HepG2 (cell line): ENCODE data around the gene SMIM38. TPM values are rescaled to one million over a fixed set of nuclear protein-coding genes. Genes with fewer than 3 reads are reported as not detected.

Experiments used
- ARNT2 ChIP-seq: sonication (generic); formaldehyde crosslinking; IDR thresholded peaks from 2 replicates; pipeline ENCODE4 v1.8.0; 2022; ENCODE audit warnings: mild to moderate bottlenecking, low read depth, missing genetic modification reagents, moderate library complexity
- BHLHE40 ChIP-seq: IDR thresholded peaks from 2 replicates; pipeline ENCODE4 v1.6.1; 2011; ENCODE audit warnings: low read length, improper control_type of control experiment
- EP300 ChIP-seq, 3 experiments: sonication (generic) in 1 of 3; formaldehyde crosslinking in 1 of 3; IDR thresholded peaks; 2 replicates each; pipeline versions ENCODE4 v1.5.1 to v1.6.1; 2011 to 2020; ENCODE audit warnings: low read depth in 2 of 3, low read length in 2 of 3, borderline replicate concordance in 1 of 3, improper control_type of control experiment in 1 of 3, mild to moderate bottlenecking in 1 of 3, missing genetic modification reagents in 1 of 3, moderate library complexity in 1 of 3
- ERF ChIP-seq: IDR thresholded peaks from 2 replicates; pipeline ENCODE4 v1.6.1; 2018; ENCODE audit warnings: missing biosample characterization, missing genetic modification reagents
- GTF3A ChIP-seq: sonication (generic); formaldehyde crosslinking; conservative IDR thresholded peaks from 2 replicates; pipeline ENCODE4 v1.4.0; 2020; ENCODE audit warnings: mild to moderate bottlenecking, missing genetic modification reagents
- HOXA5 ChIP-seq: sonication (generic); formaldehyde crosslinking; IDR thresholded peaks from 2 replicates; pipeline ENCODE4 v1.4.0; 2020; ENCODE audit warnings: missing genetic modification reagents
- KDM5B ChIP-seq: sonication (generic); formaldehyde crosslinking; IDR thresholded peaks from 2 replicates; pipeline ENCODE4 v1.4.0; 2020; ENCODE audit warnings: missing genetic modification reagents, mild to moderate bottlenecking, borderline replicate concordance
- PHB2 ChIP-seq: fragments of 450-650 bp; IDR thresholded peaks from 2 replicates; pipeline ENCODE4 v1.6.1; 2018; ENCODE audit not compliant: partially characterized antibody
- PHF5A ChIP-seq: IDR thresholded peaks from one replicate; pipeline ENCODE4 v1.6.1; 2018; ENCODE audit warnings: low read depth, missing genetic modification reagents; ENCODE audit not compliant: unreplicated experiment
- SPEN ChIP-seq: sonication (generic); formaldehyde crosslinking; IDR thresholded peaks from 2 replicates; pipeline ENCODE4 v1.5.1; 2020; ENCODE audit warnings: low read depth, mild to moderate bottlenecking, missing genetic modification reagents
- ZFP62 ChIP-seq: sonication (generic); formaldehyde crosslinking; IDR thresholded peaks from 2 replicates; pipeline ENCODE4 v1.4.0; 2020; ENCODE audit warnings: missing genetic modification reagents
- ZKSCAN8 ChIP-seq: IDR thresholded peaks from 2 replicates; pipeline ENCODE4 v1.6.1; 2016; ENCODE audit warnings: borderline replicate concordance, missing genetic modification reagents, missing compliant biosample characterization
- ZNF570 ChIP-seq: sonication (generic); formaldehyde crosslinking; IDR thresholded peaks from 2 replicates; pipeline ENCODE4 v1.4.0; 2020; ENCODE audit warnings: mild to moderate bottlenecking, missing genetic modification reagents, borderline replicate concordance
- polyA plus RNA-seq, 8 experiments: library from polyadenylated mRNA; depleted of rRNA in 3 of 8; stranded (reverse) in 7 of 8; unstranded in 1 of 8; fragments of >200 nt; fragmentation: Illumina TruSeq in 4 of 8; extraction: Trizol in 4 of 8; gene quantifications; 2 replicates each; pipeline versions ENCODE4 v1.2.1 to v1.2.3, GENCODE V29; 2011 to 2016; ENCODE audit warnings: low read depth in 4 of 8, missing spikeins in 1 of 8, mixed read lengths in 1 of 8; ENCODE audit not compliant: insufficient read depth in 1 of 8
- total RNA-seq, 5 experiments: library from RNA; depleted of rRNA; stranded (reverse); fragments of >200 nt; fragmentation: Illumina TruSeq; extraction: Trizol; gene quantifications; 2 replicates each; pipeline ENCODE4 v1.2.3, GENCODE V29; 2016; ENCODE audit warnings: low read depth in 1 of 5
- TF ChIP-seq, protein P1 (sequence below): sonication (generic); formaldehyde crosslinking; IDR thresholded peaks from 2 replicates; pipeline ENCODE4 v1.4.0; 2020; ENCODE audit warnings: missing genetic modification reagents, mild to moderate bottlenecking, borderline replicate concordance
- TF ChIP-seq, protein P2 (sequence below): sonication (generic); formaldehyde crosslinking; IDR thresholded peaks from 2 replicates; pipeline ENCODE4 v1.5.1; 2020; ENCODE audit warnings: mild to moderate bottlenecking, missing genetic modification reagents, borderline replicate concordance
- TF ChIP-seq, protein P3 (sequence below): sonication (generic); formaldehyde crosslinking; IDR thresholded peaks from 2 replicates; pipeline ENCODE4 v1.4.0; 2020; ENCODE audit warnings: missing genetic modification reagents

SMIM38 gene
- total and polyA plus RNA-seq, 2 of the 13 experiments (the other 11 are each of a cell fraction or from before 2014, with no cell fraction given), result 0.30 to 0.40 TPM

DNA sequence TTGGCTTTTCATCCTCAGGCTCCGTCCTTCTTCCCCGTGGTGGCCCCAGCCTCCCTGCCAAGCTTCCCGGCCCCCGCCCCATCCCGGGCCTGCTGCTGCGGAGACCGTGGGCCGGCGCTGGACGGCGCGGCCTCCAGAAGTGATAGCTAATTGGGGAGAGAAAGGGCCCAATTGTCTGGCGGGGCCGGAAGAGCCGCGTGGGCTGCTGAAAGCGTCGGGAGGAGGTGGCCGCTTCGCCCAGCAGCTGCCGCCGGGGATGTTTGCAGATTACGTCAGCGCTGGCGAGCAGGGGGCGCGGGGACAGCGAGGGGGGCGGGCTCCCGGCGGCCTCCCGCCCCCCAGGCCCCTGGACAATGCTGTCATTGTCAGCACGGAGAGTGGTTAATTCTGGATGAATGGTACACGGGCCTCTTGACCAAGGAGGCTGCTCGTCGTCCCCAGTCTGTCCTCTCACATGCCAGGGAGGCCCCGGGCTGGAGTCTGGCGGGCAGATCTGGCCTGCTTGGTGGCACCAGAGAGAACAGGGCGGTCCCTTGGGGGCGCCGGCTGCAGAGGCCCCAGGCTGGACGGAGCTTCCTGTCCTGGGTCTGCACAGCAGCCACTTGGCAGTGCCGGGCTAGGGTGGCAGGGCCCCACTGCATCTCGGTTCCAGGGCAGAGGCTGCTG, 1.6 kb downstream of the SMIM38 start (continued):
- 0 out of 4 replicates have a peak, but pooled peaks of 1 of the 2 experiments have one; percentile 42 for TF ChIP-seq EP300 (IDR thresholded peaks at IDR 0.05; ENCODE audit: low read depth in 2 of 2, low read length in 2 of 2)
- TF ChIP-seq EP300 (CRISPR knock-in tag; IDR thresholded peaks at IDR 0.05; ENCODE audit: borderline replicate concordance), result no peak
- no peak for TF ChIP-seq ZFP62
- no peak for TF ChIP-seq GTF3A (CRISPR knock-in tag)
- no peak for TF ChIP-seq KDM5B (CRISPR knock-in tag)
- peak; percentile 19; the same call in 1 of the 2 replicates for TF ChIP-seq ERF (CRISPR knock-in tag)
- TF ChIP-seq HOXA5 (CRISPR knock-in tag), result peak; percentile 73; the same call in 1 of the 2 replicates
- TF ChIP-seq, protein P1, sequence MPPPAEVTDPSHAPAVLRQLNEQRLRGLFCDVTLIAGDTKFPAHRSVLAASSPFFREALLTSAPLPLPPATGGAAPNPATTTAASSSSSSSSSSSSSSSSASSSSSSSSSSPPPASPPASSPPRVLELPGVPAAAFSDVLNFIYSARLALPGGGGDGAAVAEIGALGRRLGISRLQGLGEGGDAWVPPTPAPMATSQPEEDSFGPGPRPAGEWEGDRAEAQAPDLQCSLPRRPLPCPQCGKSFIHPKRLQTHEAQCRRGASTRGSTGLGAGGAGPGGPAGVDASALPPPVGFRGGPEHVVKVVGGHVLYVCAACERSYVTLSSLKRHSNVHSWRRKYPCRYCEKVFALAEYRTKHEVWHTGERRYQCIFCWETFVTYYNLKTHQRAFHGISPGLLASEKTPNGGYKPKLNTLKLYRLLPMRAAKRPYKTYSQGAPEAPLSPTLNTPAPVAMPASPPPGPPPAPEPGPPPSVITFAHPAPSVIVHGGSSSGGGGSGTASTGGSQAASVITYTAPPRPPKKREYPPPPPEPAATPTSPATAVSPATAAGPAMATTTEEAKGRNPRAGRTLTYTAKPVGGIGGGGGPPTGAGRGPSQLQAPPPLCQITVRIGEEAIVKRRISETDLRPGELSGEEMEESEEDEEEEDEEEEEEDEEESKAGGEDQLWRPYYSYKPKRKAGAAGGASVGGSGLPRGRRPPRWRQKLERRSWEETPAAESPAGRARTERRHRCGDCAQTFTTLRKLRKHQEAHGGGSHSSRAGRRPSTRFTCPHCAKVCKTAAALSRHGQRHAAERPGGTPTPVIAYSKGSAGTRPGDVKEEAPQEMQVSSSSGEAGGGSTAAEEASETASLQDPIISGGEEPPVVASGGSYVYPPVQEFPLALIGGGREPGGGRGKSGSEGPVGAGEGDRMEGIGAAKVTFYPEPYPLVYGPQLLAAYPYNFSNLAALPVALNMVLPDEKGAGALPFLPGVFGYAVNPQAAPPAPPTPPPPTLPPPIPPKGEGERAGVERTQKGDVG (CRISPR knock-in tag), result peak; percentile 29; the same call in 1 of the 2 replicates
- TF ChIP-seq SPEN (CRISPR knock-in tag), result no peak; the same call in 1 of the 2 replicates
- TF ChIP-seq ZKSCAN8 (CRISPR knock-in tag), result no peak
- TF ChIP-seq ARNT2 (CRISPR knock-in tag), result peak; percentile 77; the same call in 1 of the 2 replicates
- TF ChIP-seq BHLHE40, result no peak
- TF ChIP-seq, protein P2, sequence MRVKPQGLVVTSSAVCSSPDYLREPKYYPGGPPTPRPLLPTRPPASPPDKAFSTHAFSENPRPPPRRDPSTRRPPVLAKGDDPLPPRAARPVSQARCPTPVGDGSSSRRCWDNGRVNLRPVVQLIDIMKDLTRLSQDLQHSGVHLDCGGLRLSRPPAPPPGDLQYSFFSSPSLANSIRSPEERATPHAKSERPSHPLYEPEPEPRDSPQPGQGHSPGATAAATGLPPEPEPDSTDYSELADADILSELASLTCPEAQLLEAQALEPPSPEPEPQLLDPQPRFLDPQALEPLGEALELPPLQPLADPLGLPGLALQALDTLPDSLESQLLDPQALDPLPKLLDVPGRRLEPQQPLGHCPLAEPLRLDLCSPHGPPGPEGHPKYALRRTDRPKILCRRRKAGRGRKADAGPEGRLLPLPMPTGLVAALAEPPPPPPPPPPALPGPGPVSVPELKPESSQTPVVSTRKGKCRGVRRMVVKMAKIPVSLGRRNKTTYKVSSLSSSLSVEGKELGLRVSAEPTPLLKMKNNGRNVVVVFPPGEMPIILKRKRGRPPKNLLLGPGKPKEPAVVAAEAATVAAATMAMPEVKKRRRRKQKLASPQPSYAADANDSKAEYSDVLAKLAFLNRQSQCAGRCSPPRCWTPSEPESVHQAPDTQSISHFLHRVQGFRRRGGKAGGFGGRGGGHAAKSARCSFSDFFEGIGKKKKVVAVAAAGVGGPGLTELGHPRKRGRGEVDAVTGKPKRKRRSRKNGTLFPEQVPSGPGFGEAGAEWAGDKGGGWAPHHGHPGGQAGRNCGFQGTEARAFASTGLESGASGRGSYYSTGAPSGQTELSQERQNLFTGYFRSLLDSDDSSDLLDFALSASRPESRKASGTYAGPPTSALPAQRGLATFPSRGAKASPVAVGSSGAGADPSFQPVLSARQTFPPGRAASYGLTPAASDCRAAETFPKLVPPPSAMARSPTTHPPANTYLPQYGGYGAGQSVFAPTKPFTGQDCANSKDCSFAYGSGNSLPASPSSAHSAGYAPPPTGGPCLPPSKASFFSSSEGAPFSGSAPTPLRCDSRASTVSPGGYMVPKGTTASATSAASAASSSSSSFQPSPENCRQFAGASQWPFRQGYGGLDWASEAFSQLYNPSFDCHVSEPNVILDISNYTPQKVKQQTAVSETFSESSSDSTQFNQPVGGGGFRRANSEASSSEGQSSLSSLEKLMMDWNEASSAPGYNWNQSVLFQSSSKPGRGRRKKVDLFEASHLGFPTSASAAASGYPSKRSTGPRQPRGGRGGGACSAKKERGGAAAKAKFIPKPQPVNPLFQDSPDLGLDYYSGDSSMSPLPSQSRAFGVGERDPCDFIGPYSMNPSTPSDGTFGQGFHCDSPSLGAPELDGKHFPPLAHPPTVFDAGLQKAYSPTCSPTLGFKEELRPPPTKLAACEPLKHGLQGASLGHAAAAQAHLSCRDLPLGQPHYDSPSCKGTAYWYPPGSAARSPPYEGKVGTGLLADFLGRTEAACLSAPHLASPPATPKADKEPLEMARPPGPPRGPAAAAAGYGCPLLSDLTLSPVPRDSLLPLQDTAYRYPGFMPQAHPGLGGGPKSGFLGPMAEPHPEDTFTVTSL (CRISPR knock-in tag), result no peak
- TF ChIP-seq, protein P3, sequence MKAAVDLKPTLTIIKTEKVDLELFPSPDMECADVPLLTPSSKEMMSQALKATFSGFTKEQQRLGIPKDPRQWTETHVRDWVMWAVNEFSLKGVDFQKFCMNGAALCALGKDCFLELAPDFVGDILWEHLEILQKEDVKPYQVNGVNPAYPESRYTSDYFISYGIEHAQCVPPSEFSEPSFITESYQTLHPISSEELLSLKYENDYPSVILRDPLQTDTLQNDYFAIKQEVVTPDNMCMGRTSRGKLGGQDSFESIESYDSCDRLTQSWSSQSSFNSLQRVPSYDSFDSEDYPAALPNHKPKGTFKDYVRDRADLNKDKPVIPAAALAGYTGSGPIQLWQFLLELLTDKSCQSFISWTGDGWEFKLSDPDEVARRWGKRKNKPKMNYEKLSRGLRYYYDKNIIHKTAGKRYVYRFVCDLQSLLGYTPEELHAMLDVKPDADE, result no peak
- TF ChIP-seq PHF5A (CRISPR knock-in tag), result peak; percentile 41
- TF ChIP-seq ZNF570 (CRISPR knock-in tag), result no peak
- TF ChIP-seq PHB2, result no peak
